Measurements from ENCODE around the gene RPS16.

GRCh38 chr19:39385629-39386411 lies 49.9 kb downstream of the RPS16 start:
- TF ChIP-seq POLR2A (IDR thresholded peaks at IDR 0.05) (no peak), CTCF (IDR thresholded peaks at IDR 0.05) (no peak), POLR2AphosphoS5 (IDR thresholded peaks at IDR 0.05) (no peak)
